A673 (cell line): ENCODE data around the gene ABHD4. TPM values are rescaled to one million over a fixed set of nuclear protein-coding genes. Genes with fewer than 3 reads are reported as not detected.
"Not testable (repeated sequence)": the region's sequence is repeated elsewhere in the genome, so short reads cannot be mapped to it uniquely, and the experiment has no call there.

Experiments
- BruUV-seq: library from RNA; stranded (reverse); fragments of 400-500 nt; replicated peaks from 2 replicates; lab custom pipeline; 2021; lab: Mats Ljungman, UMichigan
- CTCF ChIA-PET: fragments of 300-600 bp; sonication (Branson Sonifier 250); formaldehyde crosslinking; loops from one replicate; lab custom pipeline; 2022; ENCODE audit warnings: antibody characterized with exemption; lab: Charles Lee
- POLR2A ChIA-PET: fragments of 300-600 bp; sonication (Branson Sonifier 250); formaldehyde crosslinking; loops from one replicate; lab custom pipeline; 2022; ENCODE audit warnings: antibody characterized with exemption; ENCODE audit not compliant: low non-redundant PET; lab: Charles Lee
- DNase-seq: peaks from one replicate; pipeline ENCODE4 v3.0.0-alpha.2; 2015; ENCODE audit warnings: low spot score
- H3K27ac ChIP-seq: fragments of 200-600 bp; sonication (generic); 2 replicates; pipeline ENCODE4 v1.5.1; 2016; ENCODE audit warnings: mixed run types, low read depth, mild to moderate bottlenecking, mixed read lengths, antibody characterized with exemption, low read length; ENCODE audit not compliant: poor library complexity, severe bottlenecking
- H3K27me3 ChIP-seq: fragments of 200-600 bp; sonication (generic); replicated peaks from 2 replicates; pipeline ENCODE4 v1.6.1; 2017; ENCODE audit warnings: mixed run types, low read depth, mild to moderate bottlenecking, mixed read lengths, antibody characterized with exemption, low read length; ENCODE audit not compliant: insufficient read depth, poor library complexity
- H3K36me3 ChIP-seq: fragments of 200-600 bp; sonication (generic); 2 replicates; pipeline ENCODE4 v1.6.1; 2016; ENCODE audit warnings: mixed run types, mild to moderate bottlenecking, mixed read lengths, antibody characterized with exemption, low read length; ENCODE audit not compliant: insufficient read depth, poor library complexity, severe bottlenecking
- H3K4me1 ChIP-seq: fragments of 200-600 bp; sonication (generic); 2 replicates; pipeline ENCODE4 v1.6.1; 2017; ENCODE audit warnings: mixed run types, mild to moderate bottlenecking, mixed read lengths, antibody characterized with exemption, low read length; ENCODE audit not compliant: insufficient read depth, poor library complexity, severe bottlenecking
- H3K4me3 ChIP-seq: fragments of 200-600 bp; sonication (generic); 2 replicates; pipeline ENCODE4 v1.5.1; 2016; ENCODE audit warnings: low read depth, mixed run types, mild to moderate bottlenecking, mixed read lengths, low read length; ENCODE audit not compliant: poor library complexity, severe bottlenecking
- H3K9me3 ChIP-seq: fragments of 200-600 bp; sonication (generic); 2 replicates; pipeline ENCODE4 v1.6.1; 2016; ENCODE audit warnings: mixed run types, low read depth, mild to moderate bottlenecking, mixed read lengths, antibody characterized with exemption, low read length; ENCODE audit not compliant: poor library complexity, severe bottlenecking
- EZH2 ChIP-seq: fragments of 200-600 bp; sonication (generic); IDR thresholded peaks from 2 replicates; pipeline ENCODE4 v1.6.1; 2017; ENCODE audit warnings: borderline replicate concordance, low read depth, mild to moderate bottlenecking, mixed read lengths, antibody characterized with exemption, low read length; ENCODE audit not compliant: poor library complexity, severe bottlenecking
- intact Hi-C: fragments of 100-400 bp; cut with micrococcal nuclease; formaldehyde crosslinking; loops from one replicate; pipeline ENCODE4 v1.10.0; 2022; ENCODE audit not compliant: unreplicated experiment
- total RNA-seq: library from RNA; stranded (reverse); gene quantifications from 2 replicates; pipeline ENCODE4 v1.2.3, GENCODE V29; 2021
- TF ChIP-seq, protein P1 (sequence below): fragments of 300-800, 200-600 bp; sonication (generic); conservative IDR thresholded peaks from 2 replicates; pipeline ENCODE4 v1.5.1; 2017; ENCODE audit warnings: low read depth, mild to moderate bottlenecking, antibody characterized with exemption, low read length, moderate library complexity, mixed read lengths

The ABHD4 gene
- total RNA-seq, 1 experiment from 2014 or later, result 36.6 TPM

DNA sequence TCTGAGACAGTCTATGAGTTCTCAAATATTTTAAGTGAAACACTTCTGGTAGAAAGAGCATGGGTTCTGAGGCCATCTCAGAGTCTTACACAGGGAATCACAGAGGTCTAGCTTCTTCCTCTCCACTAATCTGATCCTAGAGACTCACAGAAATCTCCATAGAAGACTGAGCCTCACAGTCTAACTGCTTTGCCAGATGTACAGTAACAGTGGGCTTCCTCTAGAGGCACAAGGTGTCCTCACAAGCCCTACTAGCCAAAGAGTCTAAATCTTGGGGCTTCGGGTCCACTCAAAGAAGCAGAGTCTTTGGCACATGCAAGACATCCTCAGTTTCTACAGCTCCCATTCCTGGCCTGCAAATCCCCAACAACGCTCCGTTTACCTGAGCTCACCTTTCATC is 32.0 kb downstream of the ABHD4 start:
- intact Hi-C loops, result no loop called here
- no peaks in the 10 kb centered on the region for H3K27me3 ChIP-seq
- no peaks in the 10 kb centered on the region for H3K9me3 ChIP-seq
- BruUV-seq, result no TSS peak
- ChIA-PET CTCF (interaction anchor here (0.6 kb wide), 1 partner anchor 192 kb away, joined by 3 read pairs; no protein-coding TSS in a partner anchor), POLR2A (no interaction called here)
- no peak overlapping the region for H3K27ac ChIP-seq
- no peak overlapping the region for H3K4me3 ChIP-seq
- no peaks in the 10 kb centered on the region for H3K4me1 ChIP-seq
- TF ChIP-seq, protein P1, sequence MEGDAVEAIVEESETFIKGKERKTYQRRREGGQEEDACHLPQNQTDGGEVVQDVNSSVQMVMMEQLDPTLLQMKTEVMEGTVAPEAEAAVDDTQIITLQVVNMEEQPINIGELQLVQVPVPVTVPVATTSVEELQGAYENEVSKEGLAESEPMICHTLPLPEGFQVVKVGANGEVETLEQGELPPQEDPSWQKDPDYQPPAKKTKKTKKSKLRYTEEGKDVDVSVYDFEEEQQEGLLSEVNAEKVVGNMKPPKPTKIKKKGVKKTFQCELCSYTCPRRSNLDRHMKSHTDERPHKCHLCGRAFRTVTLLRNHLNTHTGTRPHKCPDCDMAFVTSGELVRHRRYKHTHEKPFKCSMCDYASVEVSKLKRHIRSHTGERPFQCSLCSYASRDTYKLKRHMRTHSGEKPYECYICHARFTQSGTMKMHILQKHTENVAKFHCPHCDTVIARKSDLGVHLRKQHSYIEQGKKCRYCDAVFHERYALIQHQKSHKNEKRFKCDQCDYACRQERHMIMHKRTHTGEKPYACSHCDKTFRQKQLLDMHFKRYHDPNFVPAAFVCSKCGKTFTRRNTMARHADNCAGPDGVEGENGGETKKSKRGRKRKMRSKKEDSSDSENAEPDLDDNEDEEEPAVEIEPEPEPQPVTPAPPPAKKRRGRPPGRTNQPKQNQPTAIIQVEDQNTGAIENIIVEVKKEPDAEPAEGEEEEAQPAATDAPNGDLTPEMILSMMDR, result no peak
- TF ChIP-seq EZH2, result no peak
- DNase-seq, result no peak
- H3K36me3 ChIP-seq, result no peaks in the 10 kb centered on the region

- H3K4me3 ChIP-seq, result no peak overlapping the region
- DNase-seq, result no peak
- no peaks in the 10 kb centered on the region for H3K4me1 ChIP-seq
- H3K9me3 ChIP-seq, result no peaks in the 10 kb centered on the region
- CTCF ChIA-PET, result interaction anchor here (0.6 kb wide), 1 partner anchor 192 kb away, joined by 3 read pairs; no protein-coding TSS in a partner anchor
- no TSS peak for BruUV-seq
- POLR2A ChIA-PET, result interaction anchor here (0.7 kb wide), 1 partner anchor 588 kb away, joined by 3 read pairs; no protein-coding TSS in a partner anchor
- H3K27ac ChIP-seq, result no peak overlapping the region
- no peak for TF ChIP-seq EZH2
- TF ChIP-seq, protein P1, result no peak
- H3K36me3 ChIP-seq, result no peaks in the 10 kb centered on the region
- H3K27me3 ChIP-seq, result no peaks in the 10 kb centered on the region
- intact Hi-C loops, result no loop called here
Observed at GRCh38 chr14:22630486-22630885, 32.4 kb downstream of the ABHD4 start.

DNA sequence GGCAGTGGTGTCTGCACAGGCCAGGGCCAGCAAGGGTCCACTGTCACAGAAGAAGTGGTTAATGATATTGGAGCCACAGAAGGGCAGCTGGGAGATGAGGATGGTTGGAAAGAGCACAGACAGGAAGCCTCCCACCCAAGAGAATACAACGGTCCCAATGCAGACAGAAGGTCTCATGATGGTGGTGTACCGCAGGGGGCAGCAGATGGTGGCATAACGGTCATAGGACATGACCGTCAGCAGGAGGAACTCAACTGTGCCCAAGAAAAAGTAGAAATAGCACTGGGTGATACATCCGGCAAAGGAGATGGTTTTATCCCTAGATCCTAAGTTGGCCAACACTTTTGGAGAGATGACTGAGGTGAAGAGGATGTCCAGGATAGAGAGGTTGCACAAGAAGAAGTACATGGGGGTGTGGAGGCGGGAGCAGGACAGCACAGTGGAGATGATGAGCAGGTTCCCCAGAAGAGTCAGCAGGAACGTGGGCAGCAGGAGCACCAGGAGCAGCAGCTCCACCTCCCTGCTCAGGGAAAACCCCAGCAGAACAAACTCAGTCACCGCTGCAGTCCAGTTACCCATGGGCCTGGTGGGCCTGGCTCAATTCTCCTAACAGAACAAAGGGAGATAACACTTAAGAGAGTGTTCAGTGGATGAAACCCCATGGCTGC is 36.3 kb downstream of the ABHD4 start:
- H3K4me1 ChIP-seq, result no peaks in the 10 kb centered on the region
- DNase-seq, result no peak
- no peak for TF ChIP-seq EZH2
- TF ChIP-seq, protein P1, result no peak
- no peak overlapping the region for H3K4me3 ChIP-seq
- H3K9me3 ChIP-seq, result no peaks in the 10 kb centered on the region
- no peaks in the 10 kb centered on the region for H3K36me3 ChIP-seq
- intact Hi-C loops, result no loop called here
- CTCF ChIA-PET, result no interaction called here
- BruUV-seq, result no TSS peak
- H3K27me3 ChIP-seq, result no peaks in the 10 kb centered on the region
- POLR2A ChIA-PET, result no interaction called here
- no peak overlapping the region for H3K27ac ChIP-seq

DNA sequence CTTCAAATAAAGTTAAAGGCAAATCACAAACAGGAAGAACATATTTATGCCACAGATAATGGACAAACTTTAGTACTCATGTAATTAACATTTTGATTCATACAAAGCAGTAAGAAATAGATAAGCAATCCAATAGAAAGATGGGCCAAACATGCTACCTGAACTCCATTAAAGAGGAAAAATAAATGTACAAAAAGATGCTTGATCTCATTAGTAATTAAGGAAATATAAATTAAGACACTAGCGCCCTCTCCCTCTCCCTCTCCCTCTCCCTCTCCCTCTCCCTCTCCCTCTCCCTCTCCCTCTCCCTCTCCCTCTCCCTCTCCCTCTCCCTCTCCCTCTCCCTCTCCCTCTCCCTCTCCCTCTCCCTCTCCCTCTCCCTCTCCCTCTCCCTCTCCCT is 37.9 kb downstream of the ABHD4 start:
- H3K4me3 ChIP-seq, POLR2A ChIA-PET, H3K36me3 ChIP-seq, H3K4me1 ChIP-seq, H3K9me3 ChIP-seq, BruUV-seq, intact Hi-C loops, DNase-seq, CTCF ChIA-PET, H3K27ac ChIP-seq, H3K27me3 ChIP-seq: not testable (repeated sequence)
